GM21423 (cell line): ENCODE results near the gene CLEC16A.

Experiments used
- ATAC-seq: cut with Tn5 transposase; IDR thresholded peaks from one replicate; pipeline ENCODE4 v1.9.1; 2021; ENCODE audit warnings: mild to moderate bottlenecking, moderate library complexity; ENCODE audit not compliant: unreplicated experiment

The CLEC16A gene

GRCh38 chr16:11035096-11035495 is 90.7 kb downstream of the CLEC16A start:
- no peak for ATAC-seq

GRCh38 chr16:11036040-11036439 is 91.7 kb downstream of the CLEC16A start:
- no peak for ATAC-seq

DNA sequence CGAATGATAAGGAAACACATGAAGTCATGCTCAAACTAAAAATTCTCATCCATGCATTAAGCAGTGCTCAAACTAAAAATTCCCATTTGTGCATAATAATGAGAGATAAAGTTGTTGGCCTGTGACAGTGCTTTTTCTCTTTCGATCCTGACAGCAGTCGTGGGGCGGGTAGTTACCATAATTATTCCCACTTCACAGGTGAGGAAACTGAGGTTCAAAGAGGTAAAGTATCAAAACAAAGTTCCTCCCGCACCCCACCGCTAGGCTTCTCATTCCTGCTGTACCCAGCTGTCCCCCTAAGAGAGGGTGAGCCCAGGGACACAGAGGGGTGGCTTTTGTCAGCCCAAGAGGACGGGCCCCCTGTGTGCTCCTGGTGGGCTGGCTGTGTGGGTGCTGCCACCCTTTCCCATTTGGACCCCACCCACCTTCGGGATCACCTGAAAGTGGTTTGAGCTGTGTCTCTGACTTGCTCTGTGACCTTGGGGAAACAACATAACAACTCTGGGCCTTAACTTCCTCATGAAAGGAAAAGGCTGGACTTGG is 92.6 kb downstream of the CLEC16A start:
- no peak for ATAC-seq

DNA sequence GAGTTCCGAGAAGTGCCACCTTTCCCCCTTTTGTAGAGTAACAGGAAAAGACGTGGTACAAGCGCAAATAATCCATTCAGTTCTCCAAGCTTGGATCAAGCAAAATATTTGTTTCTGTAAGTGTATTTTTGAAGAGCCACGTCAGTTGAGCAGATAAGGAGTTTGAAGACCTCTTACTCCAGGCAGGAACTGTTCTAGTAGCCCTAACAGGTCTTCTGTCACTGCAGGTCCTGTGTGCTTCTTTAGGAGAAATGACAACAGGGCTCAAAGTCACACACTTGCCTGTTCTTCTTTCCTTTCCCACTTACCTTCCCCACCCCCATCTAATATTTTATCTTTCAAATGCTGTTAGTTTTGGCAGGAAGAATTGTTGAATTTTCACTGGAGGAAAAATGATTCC is 93.9 kb downstream of the CLEC16A start:
- ATAC-seq = no peak

GRCh38 chr16:11038777-11039176 is 94.4 kb downstream of the CLEC16A start:
- no peak for ATAC-seq

DNA sequence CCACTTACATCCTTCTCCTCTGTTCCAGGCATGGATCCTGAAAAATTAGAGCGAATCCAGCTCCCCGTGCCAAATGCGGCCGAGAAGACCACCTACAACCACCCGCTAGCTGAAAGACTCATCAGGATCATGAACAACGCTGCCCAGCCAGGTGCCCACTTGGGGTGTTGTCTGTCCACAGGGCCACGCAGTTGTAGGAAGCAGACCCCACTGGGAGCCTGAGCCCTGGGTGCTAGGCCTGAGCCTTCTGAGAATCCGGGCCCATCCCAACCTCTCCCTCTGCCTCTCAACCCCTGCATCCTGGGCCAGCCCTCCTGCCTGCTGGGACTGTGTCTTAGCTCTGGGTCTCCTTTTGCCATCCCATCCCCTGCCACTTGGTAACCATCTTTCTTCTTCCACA is 95.4 kb downstream of the CLEC16A start:
- no peak for ATAC-seq

GRCh38 chr16:11042191-11042590 is 97.8 kb downstream of the CLEC16A start:
- ATAC-seq = no peak

DNA sequence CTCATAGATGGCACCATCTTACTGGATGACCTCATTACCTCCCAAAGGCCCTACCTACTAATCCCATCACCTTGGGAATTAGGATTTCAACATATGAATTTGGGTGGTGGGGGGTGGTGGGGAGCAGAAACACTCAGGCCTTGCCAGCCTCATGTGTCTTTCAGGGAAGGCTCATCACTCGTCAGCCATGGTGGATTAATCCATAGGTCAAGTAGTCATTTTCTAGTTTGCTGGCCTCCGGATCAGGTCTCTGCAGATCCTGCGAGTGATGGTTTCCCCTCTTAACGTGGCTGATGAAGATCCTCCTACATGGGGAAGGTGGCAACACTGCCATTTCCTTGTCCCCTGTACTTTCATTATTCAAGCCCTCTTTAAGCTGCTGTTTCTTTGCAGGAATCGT is 101.1 kb downstream of the CLEC16A start:
- ATAC-seq = no peak

DNA sequence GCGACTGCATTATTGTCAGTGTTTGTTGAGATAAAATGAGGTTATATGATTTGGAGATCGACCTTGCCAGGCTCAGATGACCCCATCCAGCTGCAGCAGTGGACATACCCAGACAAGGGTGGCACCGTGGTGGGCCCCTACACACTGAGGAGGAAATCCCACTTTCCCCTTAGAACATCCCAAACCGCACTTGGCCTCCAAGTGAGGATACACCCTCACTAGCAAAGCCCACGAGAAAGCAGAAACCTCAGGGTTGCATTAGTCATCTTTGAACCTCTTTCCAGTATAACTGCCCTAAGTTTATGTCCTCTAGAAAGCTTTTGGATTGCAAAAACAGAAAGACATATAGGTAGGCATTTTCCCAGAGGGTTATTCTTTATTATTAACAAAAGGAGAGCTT is 101.5 kb downstream of the CLEC16A start:
- no peak for ATAC-seq

GRCh38 chr16:11046382-11046931 is 102.1 kb downstream of the CLEC16A start:
- no peak for ATAC-seq

GRCh38 chr16:11047057-11047456 is 102.7 kb downstream of the CLEC16A start:
- no peak for ATAC-seq

- no peak for ATAC-seq
Observed at GRCh38 chr16:11047939-11048800, 103.8 kb downstream of the CLEC16A start.

- ATAC-seq = no peak
Observed at GRCh38 chr16:11049396-11050059, 105.2 kb downstream of the CLEC16A start.

- ATAC-seq = no peak
Observed at GRCh38 chr16:11050536-11050935, 106.2 kb downstream of the CLEC16A start.

DNA sequence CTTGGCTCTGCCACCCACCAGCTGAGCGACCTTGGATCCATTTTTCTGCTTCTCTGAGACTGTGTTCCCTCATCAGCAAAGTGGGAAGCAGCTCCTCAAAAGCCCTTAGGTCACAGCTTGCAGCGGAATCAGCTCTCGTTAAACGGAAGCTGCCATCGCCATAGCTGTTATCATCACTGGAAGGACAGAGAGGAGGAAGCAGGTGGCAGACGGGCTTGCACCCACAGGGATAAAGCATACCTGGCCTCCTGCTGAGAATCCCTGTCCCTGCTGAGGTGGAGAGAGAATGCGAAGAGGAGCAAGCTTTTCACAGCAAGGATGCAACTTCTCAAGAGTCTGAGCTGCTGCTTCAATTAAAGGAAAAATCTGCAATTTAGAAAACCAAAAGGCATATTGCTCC is 106.6 kb downstream of the CLEC16A start:
- ATAC-seq = no peak

DNA sequence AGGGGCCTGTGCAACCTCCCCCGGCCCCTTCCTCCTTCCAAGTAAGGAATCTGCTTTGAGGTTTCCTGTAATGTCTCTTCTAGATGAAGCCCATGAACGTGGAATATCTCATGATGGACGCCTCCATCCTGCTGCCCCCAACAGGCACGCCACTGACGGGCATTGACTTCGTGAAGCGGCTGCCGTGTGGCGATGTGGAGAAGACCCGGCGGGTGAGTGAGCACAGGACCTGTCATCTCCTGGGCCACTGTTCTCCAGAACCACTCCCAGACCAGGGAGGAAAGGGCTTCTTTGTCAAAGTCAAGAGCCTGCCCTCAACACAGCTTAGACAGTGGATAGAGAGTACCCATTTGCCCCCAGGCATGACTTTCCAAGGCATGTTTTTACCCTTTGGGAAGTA is 107.1 kb downstream of the CLEC16A start:
- ATAC-seq = no peak

- ATAC-seq = peak; percentile 74
Observed at GRCh38 chr16:11051879-11052808, 107.8 kb downstream of the CLEC16A start.

DNA sequence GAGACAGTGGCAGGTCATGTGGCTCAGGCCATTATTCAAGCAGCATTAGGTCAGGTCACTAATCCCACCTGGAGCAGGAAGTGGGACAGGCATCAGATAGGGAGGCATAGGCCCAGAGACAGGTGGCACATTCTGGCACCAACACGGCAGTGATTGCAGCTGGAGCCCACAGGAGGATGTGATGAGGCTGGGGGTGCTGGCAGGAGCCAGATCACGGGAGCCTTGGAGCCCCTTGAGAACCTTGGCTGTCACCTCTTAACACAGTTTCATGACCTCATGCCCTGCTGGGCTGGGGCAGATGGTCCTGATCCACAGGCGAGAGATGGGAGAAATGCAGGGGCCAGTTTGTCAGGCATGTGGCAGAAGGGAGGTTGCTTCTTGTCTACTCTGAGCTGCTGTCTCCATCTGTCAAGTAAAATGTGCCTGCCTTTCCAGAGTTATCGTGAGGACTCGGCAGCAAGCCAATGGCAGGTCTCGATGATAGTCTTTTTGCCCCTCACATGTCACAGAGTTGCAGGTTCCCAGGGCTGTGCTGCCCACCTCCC is 109.6 kb downstream of the CLEC16A start:
- ATAC-seq = no peak

- no peak for ATAC-seq
Observed at GRCh38 chr16:11056090-11056992, 112.0 kb downstream of the CLEC16A start.
